Ovary (tissue), 9 donors: Measurements from ENCODE around the gene SLK. TPM values are rescaled to one million over a fixed set of nuclear protein-coding genes. Genes with fewer than 3 reads are reported as not detected.

Experiments
- DNase-seq, 5 donors: peaks; one replicate each; pipeline ENCODE4 v3.0.0-alpha.2; 2019 to 2020
- H3K27ac ChIP-seq, 2 donors: fragments of 200-600 bp; one replicate each; pipeline versions ENCODE4 v1.5.1 to v1.8.0; 2019 to 2022
- H3K27me3 ChIP-seq: fragments of 200-600 bp; one replicate; pipeline ENCODE4 v1.8.0; 2022
- H3K36me3 ChIP-seq: fragments of 200-600 bp; sonication (generic); one replicate; pipeline ENCODE4 v1.5.1; 2019
- H3K4me1 ChIP-seq: one replicate; pipeline ENCODE4 v1.8.1; 2013; ENCODE audit warnings: mild to moderate bottlenecking, moderate library complexity; ENCODE audit not compliant: insufficient read depth
- H3K4me3 ChIP-seq: fragments of 200-600 bp; sonication (generic); one replicate; pipeline ENCODE4 v1.5.1; 2017
- H3K9me3 ChIP-seq, 2 donors: fragments of 200-600 bp in 1 of 2; sonication (generic) in 1 of 2; one replicate each; pipeline versions ENCODE4 v1.5.1 to v1.8.1; 2013 to 2019; ENCODE audit warnings: mild to moderate bottlenecking in 1 of 2, moderate library complexity in 1 of 2
- CTCF ChIP-seq, 3 donors: fragments of 450-650 bp in 2 of 3; fragments of 200-600 bp in 1 of 3; IDR thresholded peaks; one replicate each; pipeline versions ENCODE4 v1.5.1 to v1.8.0; 2016 to 2022; ENCODE audit warnings: antibody characterized with exemption in 3 of 3, mild to moderate bottlenecking in 1 of 3
- EP300 ChIP-seq: sonication (generic); formaldehyde crosslinking; IDR thresholded peaks from one replicate; pipeline ENCODE4 v1.6.1; 2017; ENCODE audit warnings: antibody characterized with exemption
- POLR2A ChIP-seq: fragments of 450-650 bp; IDR thresholded peaks from one replicate; pipeline ENCODE4 v1.6.1; 2017; ENCODE audit warnings: antibody characterized with exemption, mild to moderate bottlenecking, moderate library complexity
- WGBS, 3 donors: extraction: QIAGEN DNeasy Blood & Tissue Kit in 1 of 3; methylation state at CpG; one replicate each; pipeline versions ENCODE4 v1.1.5 to v1.1.7; 2013 to 2017; 5-methylcytosine and 5-hydroxymethylcytosine counted together
- intact Hi-C, 4 donors: fragments of 100-400 bp; cut with DNase I; formaldehyde crosslinking; loops; one replicate each; pipeline versions ENCODE4 v1.11.0 to v1.15.1; 2022 to 2023
- polyA plus RNA-seq, 2 donors: library from polyadenylated mRNA; stranded (reverse); fragments of 200-250 nt in 1 of 2; fragments of 350-450 nt in 1 of 2; fragmentation: Illumina TruSeq in 1 of 2; extraction: RNeasy Lipid Tissue Mini Kit (QIAGEN cat#74804) in 1 of 2; gene quantifications; one replicate each; pipeline ENCODE4 v1.2.3, GENCODE V29; 2013 to 2014
- total RNA-seq, 7 donors: library from RNA; depleted of rRNA in 2 of 7; stranded (reverse); fragments of >200 nt in 2 of 7; fragmentation: NEBNext Ultra II Directional in 3 of 7; extraction: Animal tissue kit (Norgen Biotek cat#: 25700) in 3 of 7; gene quantifications; one replicate each; pipeline versions ENCODE4 v1.1.0 to v1.2.4, GENCODE V29; 2016 to 2023
- donor health status: DM: no; HTN: no; CAD: no; lungs with moderate emphysema.
- donor health status: DM: no; HTN: no; CAD: no.
- donor health status: Bipolar disorder and iron deficiency.
- donor health status: DM: yes; HTN: yes; CAD: no.
- donor health status: DM: no; HTN: no; CAD: no.
- donor health status: DM: yes; HTN: yes; CAD: no.

Gene SLK
- total and polyA plus RNA-seq, 9 donors, result 19.9 to 71.5 (median 43.4) TPM

GRCh38 chr10:103930881-103931280, 36.1 kb upstream of the SLK start:
- no peaks in the 10 kb centered on the region for H3K4me1 ChIP-seq
- H3K27me3 ChIP-seq, result no peaks in the 10 kb centered on the region
- TF ChIP-seq CTCF (IDR thresholded peaks at IDR 0.05) (no peak), EP300 (no peak), POLR2A (no peak)
- H3K4me3 ChIP-seq, result no peak overlapping the region
- DNase-seq, result no peak
- intact Hi-C loops, result no loop called here
- no peaks in the 10 kb centered on the region for H3K9me3 ChIP-seq
- H3K27ac ChIP-seq, result no peak overlapping the region
- WGBS, 3 donors, result 93 to 97% (median 96%) methylated on average over 6 of the region's 6 CpGs
- no peaks in the 10 kb centered on the region for H3K36me3 ChIP-seq

DNA sequence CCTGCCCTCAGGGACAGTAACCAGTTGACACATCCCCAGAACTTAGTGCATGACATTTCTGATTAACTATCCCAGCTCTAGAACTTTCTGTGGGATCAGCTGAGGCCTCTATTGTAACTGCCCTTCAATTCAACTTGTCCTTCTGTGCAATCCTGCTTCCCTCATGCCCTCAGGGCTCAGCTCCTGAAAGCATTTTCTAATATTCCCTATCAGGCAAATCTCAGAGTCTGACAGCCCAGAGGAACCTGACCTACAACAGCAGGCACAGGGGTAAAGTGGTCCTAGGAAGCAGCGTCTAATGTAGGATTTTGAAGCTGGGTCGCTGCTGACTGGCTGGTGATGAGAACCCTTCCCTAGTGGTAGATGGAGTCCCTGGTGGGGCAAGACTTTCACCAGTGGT, 35.3 kb upstream of the SLK start:
- Histone ChIP-seq H3K27me3 (no peaks in the 10 kb centered on the region), H3K9me3 (no peaks in the 10 kb centered on the region), H3K4me3 (no peak overlapping the region), H3K36me3 (no peaks in the 10 kb centered on the region), H3K27ac (no peak overlapping the region), H3K4me1 (no peaks in the 10 kb centered on the region)
- no peak for TF ChIP-seq EP300
- no peak for TF ChIP-seq POLR2A
- no peak for TF ChIP-seq CTCF (IDR thresholded peaks at IDR 0.05)
- DNase-seq, result no peak
- intact Hi-C loops, result no loop called here
- 97 to 100% (median 98%) methylated on average over 2 of the region's 2 CpGs for WGBS, 3 donors

DNA sequence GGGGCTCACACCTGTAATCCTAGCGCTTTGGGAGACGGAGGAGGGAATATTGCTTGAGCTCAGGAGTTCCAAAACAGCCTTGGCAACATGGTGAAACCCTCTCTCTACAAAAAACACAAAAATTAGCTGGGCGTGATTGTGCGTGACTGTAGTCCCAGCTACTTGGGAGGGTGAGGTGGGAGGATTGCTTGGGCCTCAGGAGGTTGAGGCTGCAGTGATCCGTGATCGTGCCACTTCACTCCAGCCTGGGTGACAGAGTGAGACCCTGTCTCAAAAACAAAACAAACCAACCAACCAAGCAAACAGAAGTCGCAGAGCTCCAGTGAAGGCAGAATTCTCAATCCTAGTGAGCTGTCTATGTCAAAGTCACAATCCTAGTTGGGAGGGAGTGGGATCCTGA, 34.7 kb upstream of the SLK start:
- Histone ChIP-seq H3K27ac (no peak overlapping the region), H3K4me3 (no peak overlapping the region), H3K4me1 (no peaks in the 10 kb centered on the region), H3K27me3 (no peaks in the 10 kb centered on the region), H3K36me3 (no peaks in the 10 kb centered on the region), H3K9me3 (no peaks in the 10 kb centered on the region)
- no peak for DNase-seq
- intact Hi-C loops, result no loop called here
- TF ChIP-seq EP300 (no peak), POLR2A (no peak), CTCF (IDR thresholded peaks at IDR 0.05) (no peak)
- WGBS, 3 donors, result 94 to 98% (median 96%) methylated on average over 7 of the region's 7 CpGs

- Histone ChIP-seq H3K36me3 (no peaks in the 10 kb centered on the region), H3K4me1 (no peaks in the 10 kb centered on the region), H3K9me3 (no peaks in the 10 kb centered on the region), H3K27ac (no peak overlapping the region), H3K4me3 (no peak overlapping the region), H3K27me3 (no peaks in the 10 kb centered on the region)
- WGBS, 3 donors, result 51 to 64% (median 54%) methylated on average over 3 of the region's 3 CpGs
- no peak for DNase-seq
- no peak for TF ChIP-seq POLR2A
- no peak for TF ChIP-seq CTCF (IDR thresholded peaks at IDR 0.05)
- TF ChIP-seq EP300, result no peak
- intact Hi-C loops, result no loop called here
Observed at GRCh38 chr10:103932971-103933370, 34.0 kb upstream of the SLK start.
